B cell (primary cell): ENCODE data around the gene ABHD14A. TPM values are rescaled to one million over a fixed set of nuclear protein-coding genes. Genes with fewer than 3 reads are reported as not detected.
A peak's percentile ranks its signal among the peaks of the same experiment; 100 is the strongest.

Experiments
- ATAC-seq: fragments of 200-7000 bp; cut with Tn5 transposase; one replicate; pipeline ENCODE4 v1.10.0; 2021; ENCODE audit warnings: low read depth, mild to moderate bottlenecking, moderate number of reproducible peaks, moderate library complexity
- CTCF ChIA-PET: fragments of 350-600 bp; sonication (Branson Sonifier 250); formaldehyde crosslinking; loops from one replicate; lab custom pipeline; 2021; ENCODE audit warnings: antibody characterized with exemption, inconsistent platforms; lab: Charles Lee
- POLR2A ChIA-PET: fragments of 350-600 bp; sonication (Branson Sonifier 250); formaldehyde crosslinking; loops from one replicate; lab custom pipeline; 2021; ENCODE audit warnings: antibody characterized with exemption; lab: Charles Lee
- DNase-seq: peaks from one replicate; pipeline ENCODE4 v3.0.0; 2013
- H2AFZ ChIP-seq: 2 replicates; pipeline ENCODE4 v1.6.1; 2012; ENCODE audit warnings: mild to moderate bottlenecking, low read depth, low read length; ENCODE audit not compliant: insufficient read depth, poor library complexity, severe bottlenecking
- H3K27ac ChIP-seq, 2 donors: 1 replicate in 1 of 2; 2 replicates in 1 of 2; pipeline ENCODE4 v1.5.1; 2012 to 2013; ENCODE audit warnings: low read length in 2 of 2, mild to moderate bottlenecking in 2 of 2, moderate library complexity in 1 of 2
- H3K27me3 ChIP-seq, 4 experiments: fragments of 200-600 bp in 1 of 4; sonication (generic) in 1 of 4; replicated peaks in 1 of 4; 1 replicate in 2 of 4; 2 replicates in 2 of 4; pipeline versions ENCODE4 v1.6.1 to v1.7.0; 2013 to 2016; ENCODE audit warnings: low read length in 3 of 4, mild to moderate bottlenecking in 2 of 4, mixed read lengths in 1 of 4, moderate library complexity in 1 of 4; ENCODE audit not compliant: insufficient read depth in 4 of 4, control insufficient read depth in 3 of 4; ENCODE audit errors: control extremely low read depth in 1 of 4
- H3K36me3 ChIP-seq, 2 experiments: replicated peaks in 1 of 2; 1 replicate in 1 of 2; 2 replicates in 1 of 2; pipeline versions ENCODE4 v1.6.1 to v1.7.1; 2013; ENCODE audit warnings: low read length in 1 of 2; ENCODE audit not compliant: insufficient read depth in 2 of 2, control insufficient read depth in 1 of 2; ENCODE audit errors: control extremely low read depth in 1 of 2, extremely low read depth in 1 of 2
- H3K4me1 ChIP-seq, 2 donors: fragments of 200-600 bp in 1 of 2; sonication (generic) in 1 of 2; 1 replicate in 1 of 2; 2 replicates in 1 of 2; pipeline versions ENCODE4 v1.5.1 to v1.6.1; 2013 to 2017; ENCODE audit warnings: low read length in 2 of 2; ENCODE audit not compliant: control insufficient read depth in 2 of 2, insufficient read depth in 2 of 2
- H3K4me2 ChIP-seq: replicated peaks from 2 replicates; pipeline ENCODE3; 2012; ENCODE audit warnings: mild to moderate bottlenecking, low read depth, low read length; ENCODE audit not compliant: poor library complexity, severe bottlenecking
- H3K4me3 ChIP-seq, 5 experiments: fragments of 200-600 bp in 1 of 5; sonication (generic) in 1 of 5; 1 replicate in 3 of 5; 2 replicates in 2 of 5; pipeline versions ENCODE4 v1.5.1 to v1.7.0; 2011 to 2016; ENCODE audit warnings: low read length in 4 of 5, mild to moderate bottlenecking in 4 of 5, low read depth in 2 of 5, control low read depth in 1 of 5, moderate library complexity in 1 of 5; ENCODE audit not compliant: insufficient read depth in 1 of 5; ENCODE audit errors: control extremely low read depth in 1 of 5, extremely low read depth in 1 of 5
- H3K79me2 ChIP-seq: fragments of 200-600 bp; sonication (generic); one replicate; pipeline ENCODE4 v1.6.0; 2016; ENCODE audit warnings: low read length; ENCODE audit not compliant: control insufficient read depth, insufficient read depth
- H3K9ac ChIP-seq: fragments of 200-600 bp; sonication (generic); 2 replicates; pipeline ENCODE4 v1.6.1; 2017; ENCODE audit warnings: mild to moderate bottlenecking, low read length, moderate library complexity
- H3K9me3 ChIP-seq, 3 donors: one replicate each; pipeline versions ENCODE4 v1.6.1 to v1.7.1; 2013; ENCODE audit warnings: low read length in 2 of 3; ENCODE audit not compliant: control insufficient read depth in 2 of 3, insufficient read depth in 1 of 3; ENCODE audit errors: control extremely low read depth in 1 of 3
- H4K20me1 ChIP-seq: 2 replicates; pipeline ENCODE4 v1.6.0; 2012; ENCODE audit warnings: mild to moderate bottlenecking, low read length; ENCODE audit not compliant: insufficient read depth, control insufficient read depth, poor library complexity, severe bottlenecking
- H3K27ac Mint-ChIP-seq: one replicate; pipeline ENCODE4 v1.8.0; 2021; ENCODE audit warnings: mixed read lengths
- H3K27me3 Mint-ChIP-seq: one replicate; pipeline ENCODE4 v1.8.0; 2021; ENCODE audit warnings: mixed read lengths
- H3K4me1 Mint-ChIP-seq: one replicate; pipeline ENCODE4 v1.8.0; 2021; ENCODE audit warnings: mixed read lengths
- H3K4me3 Mint-ChIP-seq: one replicate; pipeline ENCODE4 v1.8.0; 2021; ENCODE audit warnings: mixed read lengths
- H3K9me3 Mint-ChIP-seq: one replicate; pipeline ENCODE4 v1.8.0; 2022; ENCODE audit warnings: mixed read lengths; ENCODE audit not compliant: insufficient read depth
- CTCF ChIP-seq: fragments of 200-600 bp; IDR thresholded peaks from one replicate; pipeline ENCODE4 v1.8.0; 2022; ENCODE audit warnings: antibody characterized with exemption, mild to moderate bottlenecking
- EZH2 ChIP-seq: IDR thresholded peaks from 2 replicates; pipeline ENCODE4 v1.6.1; 2012; ENCODE audit warnings: borderline replicate concordance, low read depth, mild to moderate bottlenecking, moderate library complexity, low read length; ENCODE audit not compliant: insufficient read depth, poor library complexity, severe bottlenecking
- WGBS: methylation state at CpG from one replicate; pipeline ENCODE4 v1.1.5; 2013; ENCODE audit warnings: missing lambda C conversion rate; ENCODE audit not compliant: insufficient coverage; 5-methylcytosine and 5-hydroxymethylcytosine counted together
- intact Hi-C: fragments of 100-400 bp; cut with micrococcal nuclease; formaldehyde crosslinking; loops from one replicate; pipeline ENCODE4 v1.10.0; 2022
- polyA plus RNA-seq: library from polyadenylated mRNA; depleted of rRNA; stranded (reverse); fragments of >200 nt; gene quantifications from 2 replicates; pipeline ENCODE4 v1.2.3, GENCODE V29; 2012
- total RNA-seq, 2 donors: library from RNA; stranded (reverse); fragments of 120-200 nt in 1 of 2; gene quantifications; 1 replicate in 1 of 2; 2 replicates in 1 of 2; pipeline versions ENCODE4 v1.2.3 to v1.2.4, GENCODE V29; 2013 to 2022

ABHD14A gene
- total and polyA plus RNA-seq, 2 donors (not counting 1 experiment from before 2014, with no cell fraction given) = 11.9 to 28.8 TPM

GRCh38 chr3:51955893-51956770 lies 18.7 kb upstream of the ABHD14A start:
- Mint-ChIP-seq H3K4me1 (peaks cover 5% of the 10 kb centered on the region), H3K27ac (no peak overlapping the region), H3K27me3 (peaks cover 17% of the 10 kb centered on the region), H3K9me3 (no peaks in the 10 kb centered on the region), H3K4me3 (peak overlapping the region; percentile 71)
- no peak overlapping the region for H3K27ac ChIP-seq
- DNase-seq (peak; percentile 61), ATAC-seq (peak; percentile 73)
- POLR2A ChIA-PET = no interaction called here
- TF ChIP-seq CTCF (peak; percentile 68), EZH2 (no peak)
- H3K79me2 ChIP-seq = no peaks in the 10 kb centered on the region
- peaks cover 7 to 10% of the 10 kb centered on the region in 2 donors for H3K4me1 ChIP-seq
- no peaks in the 10 kb centered on the region for H3K36me3 ChIP-seq
- peaks cover 0 to 27% (median 15%) of the 10 kb centered on the region in 4 experiments for H3K27me3 ChIP-seq
- CTCF ChIA-PET = interaction anchor here (1.3 kb wide), 1 partner anchor 17 kb away, joined by 4 read pairs; no protein-coding TSS in a partner anchor
- intact Hi-C loops = loop anchor here (1.0 kb wide), 1 partner anchor 19 kb away; the partner anchor contains the start of gene ABHD14A
- H3K9ac ChIP-seq = peak overlapping the region; percentile 51
- H3K9me3 ChIP-seq = peaks cover 0 to 6% (median 0%) of the 10 kb centered on the region in 3 donors
- peak overlapping the region; percentile 75 for H2AFZ ChIP-seq
- no peaks in the 10 kb centered on the region for H4K20me1 ChIP-seq
- peak overlapping the region; percentile 89 for H3K4me2 ChIP-seq
- 8% methylated on average over 94 of the region's 97 CpGs for WGBS
- H3K4me3 ChIP-seq = peak overlapping the region in 3 of 5 experiments; percentile 35 to 54 (median 51)
